ENCODE data around the gene GDI1.

Gene GDI1

GRCh38 chrX:154483325-154483724 is 46.4 kb downstream of the GDI1 start:
- H3K36me3 ChIP-seq (ENCODE audit: control insufficient read depth, insufficient read depth, low read length), result no peaks in the 10 kb centered on the region
- no peak overlapping the region for H3K9ac ChIP-seq (ENCODE audit: low read length)
- H3K4me3 ChIP-seq (ENCODE audit: low read length), result no peak overlapping the region
- H3K9me3 ChIP-seq (ENCODE audit: control insufficient read depth, low read length), result no peaks in the 10 kb centered on the region
- no peaks in the 10 kb centered on the region for H3K27me3 ChIP-seq (ENCODE audit: control insufficient read depth, insufficient read depth, low read length)
- H3K4me1 ChIP-seq (ENCODE audit: control insufficient read depth, insufficient read depth, low read length), result peaks cover 23% of the 10 kb centered on the region

- peaks cover 25% of the 10 kb centered on the region for H3K4me1 ChIP-seq (ENCODE audit: control insufficient read depth, insufficient read depth, low read length)
- H3K9ac ChIP-seq (ENCODE audit: low read length), result no peak overlapping the region
- H3K4me3 ChIP-seq (ENCODE audit: low read length), result no peak overlapping the region
- H3K36me3 ChIP-seq (ENCODE audit: control insufficient read depth, insufficient read depth, low read length), result no peaks in the 10 kb centered on the region
- no peaks in the 10 kb centered on the region for H3K9me3 ChIP-seq (ENCODE audit: control insufficient read depth, low read length)
- no peaks in the 10 kb centered on the region for H3K27me3 ChIP-seq (ENCODE audit: control insufficient read depth, insufficient read depth, low read length)
These were observed 47.5 kb downstream of the GDI1 start for GRCh38 chrX:154484255-154485149.

- H3K9ac ChIP-seq (ENCODE audit: low read length), result peak overlapping the region; percentile 59
- H3K27me3 ChIP-seq (ENCODE audit: control insufficient read depth, insufficient read depth, low read length), result no peaks in the 10 kb centered on the region
- peak overlapping the region; percentile 36 for H3K4me3 ChIP-seq (ENCODE audit: low read length)
- no peaks in the 10 kb centered on the region for H3K36me3 ChIP-seq (ENCODE audit: control insufficient read depth, insufficient read depth, low read length)
- H3K9me3 ChIP-seq (ENCODE audit: control insufficient read depth, low read length), result no peaks in the 10 kb centered on the region
- H3K4me1 ChIP-seq (ENCODE audit: control insufficient read depth, insufficient read depth, low read length), result peaks cover 24% of the 10 kb centered on the region
These were observed 48.4 kb downstream of the GDI1 start for GRCh38 chrX:154485150-154486051.

- Histone ChIP-seq H3K4me1 (ENCODE audit: control insufficient read depth, insufficient read depth, low read length) (peaks cover 24% of the 10 kb centered on the region), H3K27me3 (ENCODE audit: control insufficient read depth, insufficient read depth, low read length) (no peaks in the 10 kb centered on the region), H3K9ac (ENCODE audit: low read length) (peak overlapping the region; percentile 59)
These were observed 49.1 kb downstream of the GDI1 start for GRCh38 chrX:154486052-154486395.

GRCh38 chrX:154486396-154487207 is 49.6 kb downstream of the GDI1 start, which contains the start of gene UBL4A:
TSS of gene UBL4A (minus strand) at chrX:154486615. CDS start at chrX:154486584, 31 bp downstream.
- peak within 1 kb of the TSS; percentile 59 for H3K9ac ChIP-seq (ENCODE audit: low read length)
- H3K9me3 ChIP-seq (ENCODE audit: control insufficient read depth, low read length), result no peaks in the 10 kb centered on the region
- peak within 1 kb of the TSS; percentile 36 for H3K4me3 ChIP-seq (ENCODE audit: low read length)
- no peaks in the 10 kb centered on the region for H3K36me3 ChIP-seq (ENCODE audit: control insufficient read depth, insufficient read depth, low read length)
- H3K27me3 ChIP-seq (ENCODE audit: control insufficient read depth, insufficient read depth, low read length), result no peaks in the 10 kb centered on the region
- peaks cover 24% of the 10 kb centered on the region for H3K4me1 ChIP-seq (ENCODE audit: control insufficient read depth, insufficient read depth, low read length)

More at GRCh38 chrX:154486052-154486395, 49.1 kb downstream of the GDI1 start:
- peak overlapping the region; percentile 36 for H3K4me3 ChIP-seq (ENCODE audit: low read length)
- no peaks in the 10 kb centered on the region for H3K36me3 ChIP-seq (ENCODE audit: control insufficient read depth, insufficient read depth, low read length)
- no peaks in the 10 kb centered on the region for H3K9me3 ChIP-seq (ENCODE audit: control insufficient read depth, low read length)

- Histone ChIP-seq H3K4me3 (ENCODE audit: low read length) (no peak overlapping the region), H3K9me3 (ENCODE audit: control insufficient read depth, low read length) (no peaks in the 10 kb centered on the region), H3K27me3 (ENCODE audit: control insufficient read depth, insufficient read depth, low read length) (no peaks in the 10 kb centered on the region), H3K4me1 (ENCODE audit: control insufficient read depth, insufficient read depth, low read length) (peaks cover 24% of the 10 kb centered on the region), H3K36me3 (ENCODE audit: control insufficient read depth, insufficient read depth, low read length) (no peaks in the 10 kb centered on the region), H3K9ac (ENCODE audit: low read length) (no peak overlapping the region)
These were observed 50.8 kb downstream of the GDI1 start for GRCh38 chrX:154487518-154488290.

- Histone ChIP-seq H3K4me1 (ENCODE audit: control insufficient read depth, insufficient read depth, low read length) (peaks cover 24% of the 10 kb centered on the region), H3K9ac (ENCODE audit: low read length) (no peak overlapping the region), H3K4me3 (ENCODE audit: low read length) (no peak overlapping the region), H3K9me3 (ENCODE audit: control insufficient read depth, low read length) (no peaks in the 10 kb centered on the region), H3K27me3 (ENCODE audit: control insufficient read depth, insufficient read depth, low read length) (no peaks in the 10 kb centered on the region), H3K36me3 (ENCODE audit: control insufficient read depth, insufficient read depth, low read length) (no peaks in the 10 kb centered on the region)
These were observed 51.6 kb downstream of the GDI1 start for GRCh38 chrX:154488336-154489075.

GRCh38 chrX:154489182-154489581 is 52.2 kb downstream of the GDI1 start:
- Histone ChIP-seq H3K36me3 (ENCODE audit: control insufficient read depth, insufficient read depth, low read length) (no peaks in the 10 kb centered on the region), H3K4me3 (ENCODE audit: low read length) (no peak overlapping the region), H3K4me1 (ENCODE audit: control insufficient read depth, insufficient read depth, low read length) (peaks cover 21% of the 10 kb centered on the region), H3K27me3 (ENCODE audit: control insufficient read depth, insufficient read depth, low read length) (no peaks in the 10 kb centered on the region), H3K9me3 (ENCODE audit: control insufficient read depth, low read length) (no peaks in the 10 kb centered on the region), H3K9ac (ENCODE audit: low read length) (peak overlapping the region; percentile 65)

GRCh38 chrX:154490021-154490413 is 53.1 kb downstream of the GDI1 start:
- peak overlapping the region; percentile 31 for H3K4me3 ChIP-seq (ENCODE audit: low read length)
- H3K9me3 ChIP-seq (ENCODE audit: control insufficient read depth, low read length), result no peaks in the 10 kb centered on the region

GRCh38 chrX:154490414-154491083 is 53.6 kb downstream of the GDI1 start, which contains the start of gene SLC10A3:
TSS of gene SLC10A3 (minus strand) at chrX:154490629. CDS start at chrX:154488940, 1,689 bp downstream.
- H3K9ac ChIP-seq (ENCODE audit: low read length), result peak within 1 kb of the TSS; percentile 70
- H3K4me3 ChIP-seq (ENCODE audit: low read length), result peak within 1 kb of the TSS; percentile 31
- H3K27me3 ChIP-seq (ENCODE audit: control insufficient read depth, insufficient read depth, low read length), result no peaks in the 10 kb centered on the region
- no peaks in the 10 kb centered on the region for H3K9me3 ChIP-seq (ENCODE audit: control insufficient read depth, low read length)
- peaks cover 8% of the 10 kb centered on the region for H3K4me1 ChIP-seq (ENCODE audit: control insufficient read depth, insufficient read depth, low read length)
- no peaks in the 10 kb centered on the region for H3K36me3 ChIP-seq (ENCODE audit: control insufficient read depth, insufficient read depth, low read length)

More at GRCh38 chrX:154490021-154490413, 53.1 kb downstream of the GDI1 start:
- no peaks in the 10 kb centered on the region for H3K27me3 ChIP-seq (ENCODE audit: control insufficient read depth, insufficient read depth, low read length)
- H3K36me3 ChIP-seq (ENCODE audit: control insufficient read depth, insufficient read depth, low read length), result no peaks in the 10 kb centered on the region
- H3K9ac ChIP-seq (ENCODE audit: low read length), result peak overlapping the region; percentile 65
- H3K4me1 ChIP-seq (ENCODE audit: control insufficient read depth, insufficient read depth, low read length), result peaks cover 13% of the 10 kb centered on the region

Measured in mucosa of stomach (tissue), 1 donor.